Measurements from ENCODE around the gene ASB7.

DNA sequence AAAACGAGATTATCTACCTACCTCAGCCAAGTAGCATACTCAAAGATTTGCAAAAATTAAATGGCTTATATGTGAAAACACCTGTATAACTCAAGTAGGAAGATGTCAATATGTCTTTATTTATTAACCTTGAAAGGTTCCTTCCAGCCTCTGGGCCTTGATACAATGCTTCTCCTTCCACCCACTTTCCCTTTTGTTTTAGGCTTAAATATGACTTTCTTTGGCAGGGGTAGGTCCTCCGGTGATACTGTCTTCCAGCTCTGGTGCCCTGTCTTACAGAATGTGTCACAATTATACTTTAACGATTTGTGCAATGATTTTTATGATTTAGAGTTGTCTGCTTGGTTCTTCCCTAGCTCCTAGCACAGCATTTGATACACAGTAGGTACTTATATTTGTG, 4.5 kb upstream of the ASB7 start:
- TF ChIP-seq, protein P1, sequence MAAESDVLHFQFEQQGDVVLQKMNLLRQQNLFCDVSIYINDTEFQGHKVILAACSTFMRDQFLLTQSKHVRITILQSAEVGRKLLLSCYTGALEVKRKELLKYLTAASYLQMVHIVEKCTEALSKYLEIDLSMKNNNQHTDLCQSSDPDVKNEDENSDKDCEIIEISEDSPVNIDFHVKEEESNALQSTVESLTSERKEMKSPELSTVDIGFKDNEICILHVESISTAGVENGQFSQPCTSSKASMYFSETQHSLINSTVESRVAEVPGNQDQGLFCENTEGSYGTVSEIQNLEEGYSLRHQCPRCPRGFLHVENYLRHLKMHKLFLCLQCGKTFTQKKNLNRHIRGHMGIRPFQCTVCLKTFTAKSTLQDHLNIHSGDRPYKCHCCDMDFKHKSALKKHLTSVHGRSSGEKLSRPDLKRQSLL (tag by site-specific recombination; IDR thresholded peaks at IDR 0.05), result no peak
- TF ChIP-seq, protein P2, sequence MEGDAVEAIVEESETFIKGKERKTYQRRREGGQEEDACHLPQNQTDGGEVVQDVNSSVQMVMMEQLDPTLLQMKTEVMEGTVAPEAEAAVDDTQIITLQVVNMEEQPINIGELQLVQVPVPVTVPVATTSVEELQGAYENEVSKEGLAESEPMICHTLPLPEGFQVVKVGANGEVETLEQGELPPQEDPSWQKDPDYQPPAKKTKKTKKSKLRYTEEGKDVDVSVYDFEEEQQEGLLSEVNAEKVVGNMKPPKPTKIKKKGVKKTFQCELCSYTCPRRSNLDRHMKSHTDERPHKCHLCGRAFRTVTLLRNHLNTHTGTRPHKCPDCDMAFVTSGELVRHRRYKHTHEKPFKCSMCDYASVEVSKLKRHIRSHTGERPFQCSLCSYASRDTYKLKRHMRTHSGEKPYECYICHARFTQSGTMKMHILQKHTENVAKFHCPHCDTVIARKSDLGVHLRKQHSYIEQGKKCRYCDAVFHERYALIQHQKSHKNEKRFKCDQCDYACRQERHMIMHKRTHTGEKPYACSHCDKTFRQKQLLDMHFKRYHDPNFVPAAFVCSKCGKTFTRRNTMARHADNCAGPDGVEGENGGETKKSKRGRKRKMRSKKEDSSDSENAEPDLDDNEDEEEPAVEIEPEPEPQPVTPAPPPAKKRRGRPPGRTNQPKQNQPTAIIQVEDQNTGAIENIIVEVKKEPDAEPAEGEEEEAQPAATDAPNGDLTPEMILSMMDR (tag by site-specific recombination; IDR thresholded peaks at IDR 0.05), result no peak
- TF ChIP-seq PRDM1 (tag by site-specific recombination; IDR thresholded peaks at IDR 0.05) (no peak), ZNF701 (tag by site-specific recombination; IDR thresholded peaks at IDR 0.05) (no peak), ZBTB17 (tag by site-specific recombination; IDR thresholded peaks at IDR 0.05) (no peak), ZNF169 (tag by site-specific recombination; IDR thresholded peaks at IDR 0.05) (no peak), ZNF544 (tag by site-specific recombination; IDR thresholded peaks at IDR 0.05) (no peak), ZNF514 (tag by site-specific recombination; IDR thresholded peaks at IDR 0.05) (no peak), ZNF10 (tag by site-specific recombination; IDR thresholded peaks at IDR 0.05) (no peak), YY1 (tag by site-specific recombination; IDR thresholded peaks at IDR 0.05) (no peak)
- TF ChIP-seq, protein P3, sequence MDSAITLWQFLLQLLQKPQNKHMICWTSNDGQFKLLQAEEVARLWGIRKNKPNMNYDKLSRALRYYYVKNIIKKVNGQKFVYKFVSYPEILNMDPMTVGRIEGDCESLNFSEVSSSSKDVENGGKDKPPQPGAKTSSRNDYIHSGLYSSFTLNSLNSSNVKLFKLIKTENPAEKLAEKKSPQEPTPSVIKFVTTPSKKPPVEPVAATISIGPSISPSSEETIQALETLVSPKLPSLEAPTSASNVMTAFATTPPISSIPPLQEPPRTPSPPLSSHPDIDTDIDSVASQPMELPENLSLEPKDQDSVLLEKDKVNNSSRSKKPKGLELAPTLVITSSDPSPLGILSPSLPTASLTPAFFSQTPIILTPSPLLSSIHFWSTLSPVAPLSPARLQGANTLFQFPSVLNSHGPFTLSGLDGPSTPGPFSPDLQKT (IDR thresholded peaks at IDR 0.05; ENCODE audit: borderline replicate concordance, low read depth, low read length), result no peak

Data from HEK293 (cell line).